Stimulated activated CD4-positive, alpha-beta T cell treated with anti-CD3 and anti-CD28 coated beads, Interleukin-1b, Interleukin-23, amount 100 ng/mL, for 48 hours (primary cell): ENCODE measurements around the gene ZFPM1.

Experiments
- DNase-seq: peaks from one replicate; pipeline ENCODE4 v3.0.0-alpha.2; 2020

ZFPM1 gene

GRCh38 chr16:88418869-88419268 is 34.2 kb upstream of the ZFPM1 start:
- DNase-seq: no peak

- no peak for DNase-seq
Observed at GRCh38 chr16:88419790-88420189, 33.3 kb upstream of the ZFPM1 start.

- DNase-seq: no peak
Observed at GRCh38 chr16:88420496-88420895, 32.6 kb upstream of the ZFPM1 start.

- DNase-seq: no peak
Observed at GRCh38 chr16:88421301-88421700, 31.8 kb upstream of the ZFPM1 start.

- DNase-seq: no peak
Observed at GRCh38 chr16:88421871-88422433, 31.1 kb upstream of the ZFPM1 start.

- no peak for DNase-seq
Observed at GRCh38 chr16:88422733-88423447, 30.2 kb upstream of the ZFPM1 start.

GRCh38 chr16:88423448-88423850 is 29.6 kb upstream of the ZFPM1 start:
- DNase-seq: no peak

- no peak for DNase-seq
Observed at GRCh38 chr16:88424587-88425235, 28.4 kb upstream of the ZFPM1 start.

GRCh38 chr16:88426018-88426417 is 27.1 kb upstream of the ZFPM1 start:
- no peak for DNase-seq

GRCh38 chr16:88427376-88427775 is 25.7 kb upstream of the ZFPM1 start:
- no peak for DNase-seq

- no peak for DNase-seq
Observed at GRCh38 chr16:88428156-88428555, 24.9 kb upstream of the ZFPM1 start.

- DNase-seq: no peak
Observed at GRCh38 chr16:88428616-88429386, 24.3 kb upstream of the ZFPM1 start.

- DNase-seq: no peak
Observed at GRCh38 chr16:88429387-88430184, 23.5 kb upstream of the ZFPM1 start.

GRCh38 chr16:88430185-88430523 is 22.9 kb upstream of the ZFPM1 start:
- peak; percentile 23 for DNase-seq

GRCh38 chr16:88430524-88431446 is 22.3 kb upstream of the ZFPM1 start:
- DNase-seq: peak; percentile 32

- no peak for DNase-seq
Observed at GRCh38 chr16:88431651-88432050, 21.4 kb upstream of the ZFPM1 start.

- no peak for DNase-seq
Observed at GRCh38 chr16:88432174-88432573, 20.9 kb upstream of the ZFPM1 start.

GRCh38 chr16:88432753-88433152 is 20.3 kb upstream of the ZFPM1 start:
- DNase-seq: no peak

- DNase-seq: no peak
Observed at GRCh38 chr16:88433632-88434352, 19.3 kb upstream of the ZFPM1 start.

GRCh38 chr16:88434353-88434690 is 18.8 kb upstream of the ZFPM1 start:
- no peak for DNase-seq

GRCh38 chr16:88434746-88435145 is 18.3 kb upstream of the ZFPM1 start:
- no peak for DNase-seq
